Spleen (tissue), 11 donors: ENCODE data around the gene CACNB1. TPM values are rescaled to one million over a fixed set of nuclear protein-coding genes. Genes with fewer than 3 reads are reported as not detected.

Source experiments
- DNase-seq: peaks from one replicate; pipeline ENCODE4 v3.0.0-alpha.2; 2020
- H3K27ac ChIP-seq, 8 donors: fragments of 200-600 bp; sonication (generic) in 7 of 8; 1 replicate in 4 of 8; 2 replicates in 4 of 8; pipeline versions ENCODE4 v1.5.0 to v1.8.0; 2016 to 2021; ENCODE audit warnings: inconsistent platforms in 4 of 8, mild to moderate bottlenecking in 4 of 8, moderate library complexity in 1 of 8
- H3K27me3 ChIP-seq, 7 donors: fragments of 200-600 bp; sonication (generic) in 6 of 7; replicated peaks in 1 of 7; 1 replicate in 4 of 7; 2 replicates in 3 of 7; pipeline versions ENCODE4 v1.5.0 to v1.8.0; 2016 to 2021; ENCODE audit warnings: inconsistent platforms in 3 of 7, mild to moderate bottlenecking in 1 of 7
- H3K36me3 ChIP-seq, 6 donors: fragments of 200-600 bp; sonication (generic) in 5 of 6; 1 replicate in 4 of 6; 2 replicates in 2 of 6; pipeline versions ENCODE4 v1.5.0 to v1.8.0; 2016 to 2021; ENCODE audit warnings: inconsistent platforms in 2 of 6
- H3K4me1 ChIP-seq, 6 donors: fragments of 200-600 bp; sonication (generic) in 5 of 6; 1 replicate in 3 of 6; 2 replicates in 3 of 6; pipeline versions ENCODE4 v1.5.0 to v1.8.0; 2016 to 2021; ENCODE audit warnings: inconsistent platforms in 3 of 6
- H3K4me3 ChIP-seq, 8 donors: fragments of 200-600 bp; sonication (generic) in 7 of 8; 1 replicate in 4 of 8; 2 replicates in 4 of 8; pipeline versions ENCODE4 v1.5.0 to v1.8.0; 2016 to 2021; ENCODE audit warnings: inconsistent platforms in 4 of 8, mild to moderate bottlenecking in 4 of 8, moderate library complexity in 2 of 8
- H3K9me3 ChIP-seq, 8 donors: fragments of 200-600 bp; sonication (generic) in 7 of 8; 1 replicate in 4 of 8; 2 replicates in 4 of 8; pipeline versions ENCODE4 v1.5.0 to v1.8.0; 2016 to 2021; ENCODE audit warnings: inconsistent platforms in 4 of 8
- POLR2A ChIP-seq, 3 donors: fragments of 450-650 bp; IDR thresholded peaks; one replicate each; pipeline ENCODE4 v1.5.1; 2017; ENCODE audit warnings: antibody characterized with exemption in 3 of 3, mild to moderate bottlenecking in 1 of 3
- POLR2AphosphoS5 ChIP-seq, 3 donors: sonication (generic); formaldehyde crosslinking; IDR thresholded peaks; one replicate each; pipeline ENCODE4 v1.5.1; 2017; ENCODE audit warnings: antibody characterized with exemption in 3 of 3
- WGBS, 5 donors: extraction: QIAGEN DNeasy Blood & Tissue Kit in 3 of 5; methylation state at CpG; one replicate each; pipeline versions ENCODE4 v1.1.5 to v1.1.7; 2013 to 2018; 5-methylcytosine and 5-hydroxymethylcytosine counted together
- intact Hi-C: fragments of 100-400 bp; cut with DNase I; formaldehyde crosslinking; loops from one replicate; pipeline ENCODE4 v1.15.0; 2023; ENCODE audit warnings: low total_unique reads
- polyA plus RNA-seq, 3 donors: library from polyadenylated mRNA; stranded (reverse); fragments of 200-250 nt; gene quantifications; one replicate each; pipeline ENCODE4 v1.2.1, GENCODE V29; 2013
- total RNA-seq, 7 donors: library from RNA; depleted of rRNA in 3 of 7; stranded (reverse); fragments of >200 nt in 3 of 7; fragmentation: NEBNext Ultra II Directional in 4 of 7; extraction: Animal tissue kit (Norgen Biotek cat#: 25700) in 4 of 7; gene quantifications; one replicate each; pipeline versions ENCODE4 v1.1.0 to v1.2.1, GENCODE V29; 2016 to 2021
- TF ChIP-seq, protein P1 (sequence below), 11 experiments: fragments of 200-600 bp in 7 of 11; fragments of 450-650 bp in 4 of 11; sonication (generic) in 4 of 11; IDR thresholded peaks in 8 of 11; conservative IDR thresholded peaks in 3 of 11; 1 replicate in 7 of 11; 2 replicates in 4 of 11; pipeline versions ENCODE4 v1.4.0 to v1.8.0; 2016 to 2021; ENCODE audit warnings: antibody characterized with exemption in 11 of 11, inconsistent platforms in 4 of 11, mild to moderate bottlenecking in 1 of 11
- donor health status: healthy with polysubstance abuse.
- donor health status: DM: no; HTN: no; CAD: no; lungs with moderate emphysema.
- donor health status: DM: no; HTN: no; CAD: no.
- donor health status: Bipolar disorder and iron deficiency.
- donor health status: healthy.
- donor health status: DM: no; HTN: no; CAD: no.
- donor health status: DM: yes; HTN: yes; CAD: no.

The CACNB1 gene
- total and polyA plus RNA-seq, 10 donors: 2.0 to 11.9 (median 6.7) TPM

DNA sequence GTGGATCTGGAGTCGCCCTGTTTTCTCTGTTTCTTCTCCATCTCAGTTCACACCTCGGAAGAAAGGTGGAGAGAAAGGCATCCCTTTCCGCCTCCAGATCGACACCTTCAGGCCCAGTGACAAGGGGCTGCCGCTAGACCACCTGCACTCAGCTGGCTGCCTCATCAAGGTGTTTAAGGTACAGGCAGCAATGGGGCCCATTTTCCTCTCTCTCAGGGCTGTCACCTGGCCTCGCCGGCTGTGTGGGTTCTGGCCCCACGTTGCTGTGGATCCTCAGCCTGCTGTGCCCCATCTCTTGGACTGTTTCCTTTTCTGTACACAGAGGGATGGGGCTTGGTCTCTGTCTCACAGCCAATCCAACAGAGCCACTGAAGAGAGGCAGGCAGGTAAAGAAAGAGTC lies 45.7 kb upstream of the CACNB1 start:
- Histone ChIP-seq H3K4me1 (peaks cover 6 to 35% (median 31%) of the 10 kb centered on the region in 6 donors), H3K9me3 (no peaks in the 10 kb centered on the region), H3K36me3 (no peaks in the 10 kb centered on the region), H3K4me3 (no peak overlapping the region), H3K27ac (no peak overlapping the region), H3K27me3 (peaks cover 0 to 40% (median 0%) of the 10 kb centered on the region in 7 donors)
- WGBS, 5 donors: 78 to 85% (median 80%) methylated on average over 8 of the region's 8 CpGs
- intact Hi-C loops: no loop called here
- DNase-seq: peak; percentile 54
- TF ChIP-seq POLR2AphosphoS5 (IDR thresholded peaks at IDR 0.05) (no peak), POLR2A (IDR thresholded peaks at IDR 0.05) (no peak)
- TF ChIP-seq, protein P1, sequence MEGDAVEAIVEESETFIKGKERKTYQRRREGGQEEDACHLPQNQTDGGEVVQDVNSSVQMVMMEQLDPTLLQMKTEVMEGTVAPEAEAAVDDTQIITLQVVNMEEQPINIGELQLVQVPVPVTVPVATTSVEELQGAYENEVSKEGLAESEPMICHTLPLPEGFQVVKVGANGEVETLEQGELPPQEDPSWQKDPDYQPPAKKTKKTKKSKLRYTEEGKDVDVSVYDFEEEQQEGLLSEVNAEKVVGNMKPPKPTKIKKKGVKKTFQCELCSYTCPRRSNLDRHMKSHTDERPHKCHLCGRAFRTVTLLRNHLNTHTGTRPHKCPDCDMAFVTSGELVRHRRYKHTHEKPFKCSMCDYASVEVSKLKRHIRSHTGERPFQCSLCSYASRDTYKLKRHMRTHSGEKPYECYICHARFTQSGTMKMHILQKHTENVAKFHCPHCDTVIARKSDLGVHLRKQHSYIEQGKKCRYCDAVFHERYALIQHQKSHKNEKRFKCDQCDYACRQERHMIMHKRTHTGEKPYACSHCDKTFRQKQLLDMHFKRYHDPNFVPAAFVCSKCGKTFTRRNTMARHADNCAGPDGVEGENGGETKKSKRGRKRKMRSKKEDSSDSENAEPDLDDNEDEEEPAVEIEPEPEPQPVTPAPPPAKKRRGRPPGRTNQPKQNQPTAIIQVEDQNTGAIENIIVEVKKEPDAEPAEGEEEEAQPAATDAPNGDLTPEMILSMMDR (IDR thresholded peaks at IDR 0.05 in 8 of 11, conservative IDR thresholded peaks at IDR 0.05 in 3 of 11): no peak

- DNase-seq: peak; percentile 31
- no peaks in the 10 kb centered on the region for H3K36me3 ChIP-seq
- peaks cover 0 to 47% (median 0%) of the 10 kb centered on the region in 7 donors for H3K27me3 ChIP-seq
- intact Hi-C loops: loop anchor here (2.0 kb wide), 1 partner anchor 38 kb away; no protein-coding TSS in a partner anchor
- H3K4me3 ChIP-seq: no peak overlapping the region
- no peaks in the 10 kb centered on the region for H3K9me3 ChIP-seq
- no peak overlapping the region for H3K27ac ChIP-seq
- TF ChIP-seq POLR2A (IDR thresholded peaks at IDR 0.05): no peak
- TF ChIP-seq POLR2AphosphoS5 (IDR thresholded peaks at IDR 0.05): no peak
- TF ChIP-seq, protein P1 (IDR thresholded peaks at IDR 0.05 in 8 of 11, conservative IDR thresholded peaks at IDR 0.05 in 3 of 11): no peak
- WGBS, 5 donors: 84 to 93% (median 90%) methylated on average over 5 of the region's 5 CpGs
- peaks cover 6 to 40% (median 34%) of the 10 kb centered on the region in 6 donors for H3K4me1 ChIP-seq
These were observed 43.2 kb upstream of the CACNB1 start for GRCh38 chr17:39240631-39241030.

DNA sequence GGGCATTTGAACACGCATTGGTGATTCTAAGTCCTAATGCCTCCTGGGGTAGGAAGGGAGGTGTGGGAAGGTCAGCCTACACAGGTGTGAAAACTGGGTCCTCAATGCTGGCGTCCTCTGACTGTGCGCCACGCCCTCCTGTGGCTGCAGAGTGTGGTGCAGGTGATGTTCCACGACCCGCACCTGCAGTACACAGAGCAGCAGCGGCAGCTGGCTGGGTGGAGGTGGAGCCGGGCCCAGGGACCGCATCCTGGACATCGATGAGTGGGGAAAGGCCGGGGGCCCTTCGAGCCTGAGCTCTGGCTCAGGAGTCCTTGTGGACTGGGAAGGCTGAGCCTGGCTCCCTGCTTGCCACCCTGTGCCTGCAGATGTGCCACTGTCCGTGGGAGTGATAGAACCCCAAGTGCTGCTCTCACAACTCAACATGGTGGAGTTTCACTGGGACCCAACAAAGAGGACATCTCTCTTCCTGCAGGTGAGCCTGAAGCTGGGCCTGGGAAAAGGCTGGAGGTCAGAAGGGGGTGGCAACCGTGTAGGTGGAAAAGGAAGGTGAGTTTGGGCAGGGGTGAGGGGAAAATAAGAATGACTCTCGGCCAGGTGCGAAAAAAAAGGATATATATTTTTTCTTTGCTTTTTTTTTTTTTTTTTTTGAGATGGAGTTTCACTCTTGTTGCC lies 42.3 kb upstream of the CACNB1 start:
- intact Hi-C loops: loop anchor here (2.0 kb wide), 1 partner anchor 37 kb away; no protein-coding TSS in a partner anchor
- Histone ChIP-seq H3K9me3 (no peaks in the 10 kb centered on the region), H3K36me3 (no peaks in the 10 kb centered on the region), H3K4me3 (no peak overlapping the region), H3K27ac (no peak overlapping the region), H3K4me1 (peaks cover 6 to 36% (median 31%) of the 10 kb centered on the region in 6 donors), H3K27me3 (peaks cover 0 to 54% (median 0%) of the 10 kb centered on the region in 7 donors)
- WGBS, 5 donors: 26 to 38% (median 30%) methylated on average over 13 to 16 of the region's 16 CpGs
- TF ChIP-seq, protein P1 (IDR thresholded peaks at IDR 0.05 in 8 of 11, conservative IDR thresholded peaks at IDR 0.05 in 3 of 11): peak in 10 of 11 experiments; percentile 47 to 78 (median 58)
- TF ChIP-seq POLR2A (IDR thresholded peaks at IDR 0.05): no peak
- peak; percentile 14 to 62 (median 56) for TF ChIP-seq POLR2AphosphoS5 (IDR thresholded peaks at IDR 0.05)
- peak; percentile 89 for DNase-seq

- peak; percentile 89 for DNase-seq
- WGBS, 5 donors: 20 to 36% (median 24%) methylated on average over 14 to 15 of the region's 15 CpGs
- Histone ChIP-seq H3K36me3 (no peaks in the 10 kb centered on the region), H3K9me3 (no peaks in the 10 kb centered on the region), H3K4me3 (peak overlapping the region in 1 of 8 donors; percentile 27), H3K27ac (peak overlapping the region in 7 of 8 donors; percentile 38 to 87 (median 71)), H3K4me1 (peaks cover 0 to 24% (median 20%) of the 10 kb centered on the region in 6 donors), H3K27me3 (peaks cover 0 to 43% (median 0%) of the 10 kb centered on the region in 7 donors)
- TF ChIP-seq, protein P1 (IDR thresholded peaks at IDR 0.05 in 8 of 11, conservative IDR thresholded peaks at IDR 0.05 in 3 of 11): peak in 1 of 11 experiments; percentile 6
- TF ChIP-seq POLR2AphosphoS5 (IDR thresholded peaks at IDR 0.05) (peak; percentile 67 to 86 (median 82)), POLR2A (IDR thresholded peaks at IDR 0.05) (no peak)
- intact Hi-C loops: no loop called here
These were observed 41.0 kb upstream of the CACNB1 start for GRCh38 chr17:39238311-39238972.
